Activated CD8-positive, alpha-beta memory T cell treated with anti-CD3 and anti-CD28 coated beads for 36 hours (primary cell): Measurements from ENCODE around the gene PYGM. TPM values are rescaled to one million over a fixed set of nuclear protein-coding genes. Genes with fewer than 3 reads are reported as not detected.

Experiments used
- CTCF ChIA-PET: fragments of 350-600 bp; sonication (Branson Sonifier 250); formaldehyde crosslinking; loops from one replicate; lab custom pipeline; 2021; ENCODE audit warnings: antibody characterized with exemption; lab: Charles Lee
- POLR2A ChIA-PET: fragments of 350-600 bp; sonication (Branson Sonifier 250); formaldehyde crosslinking; loops from one replicate; lab custom pipeline; 2021; ENCODE audit warnings: antibody characterized with exemption; lab: Charles Lee
- total RNA-seq, 2 experiments: library from RNA; stranded (reverse); gene quantifications; one replicate each; pipeline ENCODE4 v1.2.3, GENCODE V29; 2021

PYGM gene
- total RNA-seq, 2 experiments from 2014 or later, result 0.95 to 0.99 TPM

DNA sequence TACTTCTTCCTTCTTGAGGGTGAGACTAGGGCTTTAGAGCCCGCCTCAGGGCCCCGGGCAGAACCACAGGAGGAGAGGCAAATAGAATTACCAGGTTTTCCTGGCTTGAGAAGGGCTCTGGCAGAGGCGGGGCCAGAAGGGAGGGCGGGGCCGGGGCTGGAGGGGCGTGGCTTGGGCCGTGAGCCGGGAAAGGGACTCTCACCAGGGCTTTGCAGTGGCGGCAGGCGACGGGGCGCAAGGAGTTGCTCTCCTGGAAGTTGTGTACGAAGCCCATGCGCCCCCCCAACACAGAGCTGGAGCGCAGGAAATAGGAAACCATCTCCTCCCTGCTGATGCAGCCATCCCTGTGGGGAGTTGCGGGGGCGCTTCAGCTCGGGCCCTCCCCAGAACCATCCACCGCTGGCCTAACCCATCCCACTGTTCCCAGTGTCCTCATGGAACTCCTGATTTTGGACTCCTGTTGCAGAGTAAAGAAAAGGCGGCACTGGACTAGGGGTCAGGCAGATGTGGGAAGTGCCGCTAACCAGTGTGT, 29.9 kb downstream of the PYGM start:
- ChIA-PET POLR2A (no interaction called here), CTCF (no interaction called here)

- ChIA-PET POLR2A (no interaction called here), CTCF (no interaction called here)
Measured at GRCh38 chr11:64728757-64729365, 30.9 kb downstream of the PYGM start.

DNA sequence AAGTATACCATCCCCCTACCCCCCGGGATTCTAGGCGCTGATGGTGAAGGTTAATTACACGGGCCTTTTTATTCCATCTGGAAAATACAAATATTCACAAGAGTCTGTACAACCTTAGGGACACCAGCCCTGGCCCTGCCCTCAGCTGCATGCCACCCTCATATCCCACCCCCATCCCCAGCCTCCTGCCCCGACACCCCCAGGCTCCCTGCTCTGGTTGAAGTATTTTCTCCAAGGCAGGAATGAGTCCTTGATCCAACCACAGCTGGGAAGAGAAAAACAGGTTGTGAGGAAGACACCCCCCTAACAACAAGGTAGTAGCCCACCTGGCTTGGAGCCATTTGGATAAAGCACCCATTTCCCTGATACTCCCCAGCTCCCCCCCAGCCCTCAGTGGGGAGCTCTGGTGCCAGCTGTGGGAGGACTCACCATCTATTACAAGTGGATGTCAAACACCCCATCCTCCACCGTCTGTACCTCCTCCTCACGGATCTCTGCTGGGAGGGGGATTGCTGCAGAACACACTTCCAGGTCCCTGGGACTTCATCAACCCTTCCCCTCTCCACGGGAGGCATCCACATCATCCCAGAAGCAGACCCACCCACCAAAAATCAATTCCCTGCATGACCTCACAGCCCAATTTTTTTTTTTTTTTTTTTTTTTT, 32.8 kb downstream of the PYGM start:
- ChIA-PET CTCF (no interaction called here), POLR2A (no interaction called here)

DNA sequence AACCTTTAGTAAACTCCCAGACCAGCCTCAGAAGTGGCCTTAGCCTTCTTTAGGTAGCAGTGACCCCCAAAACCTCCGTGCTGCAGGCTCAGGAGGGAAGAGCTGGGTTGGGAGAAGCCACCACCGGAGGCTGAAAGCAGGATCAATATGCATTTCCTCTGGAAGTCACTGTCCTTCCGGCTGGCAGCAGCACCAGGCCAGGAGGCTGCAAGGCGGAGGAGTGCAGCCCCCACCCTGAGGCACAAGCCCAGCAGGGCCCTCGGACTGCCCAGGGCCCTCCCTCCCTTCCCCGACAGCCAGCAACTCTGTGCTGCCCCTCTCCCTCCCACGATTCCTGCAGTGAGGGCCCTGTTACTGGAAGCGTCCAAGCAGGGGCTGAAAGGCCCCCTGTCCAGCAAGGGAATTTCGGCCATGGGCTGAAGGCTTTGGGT, 33.5 kb downstream of the PYGM start:
- ChIA-PET POLR2A (no interaction called here), CTCF (interaction anchor here (0.9 to 1.5 kb wide), 2 partner anchors 16 to 37 kb away, joined by 4 to 7 read pairs; no protein-coding TSS in a partner anchor)

GRCh38 chr11:64724863-64725532, 34.8 kb downstream of the PYGM start:
- ChIA-PET POLR2A (no interaction called here), CTCF (interaction anchor here (0.6 to 1.5 kb wide), 4 partner anchors 16 to 36 kb away, joined by 3 to 7 read pairs (median 4); partner anchors contain the start of gene RASGRP2)

DNA sequence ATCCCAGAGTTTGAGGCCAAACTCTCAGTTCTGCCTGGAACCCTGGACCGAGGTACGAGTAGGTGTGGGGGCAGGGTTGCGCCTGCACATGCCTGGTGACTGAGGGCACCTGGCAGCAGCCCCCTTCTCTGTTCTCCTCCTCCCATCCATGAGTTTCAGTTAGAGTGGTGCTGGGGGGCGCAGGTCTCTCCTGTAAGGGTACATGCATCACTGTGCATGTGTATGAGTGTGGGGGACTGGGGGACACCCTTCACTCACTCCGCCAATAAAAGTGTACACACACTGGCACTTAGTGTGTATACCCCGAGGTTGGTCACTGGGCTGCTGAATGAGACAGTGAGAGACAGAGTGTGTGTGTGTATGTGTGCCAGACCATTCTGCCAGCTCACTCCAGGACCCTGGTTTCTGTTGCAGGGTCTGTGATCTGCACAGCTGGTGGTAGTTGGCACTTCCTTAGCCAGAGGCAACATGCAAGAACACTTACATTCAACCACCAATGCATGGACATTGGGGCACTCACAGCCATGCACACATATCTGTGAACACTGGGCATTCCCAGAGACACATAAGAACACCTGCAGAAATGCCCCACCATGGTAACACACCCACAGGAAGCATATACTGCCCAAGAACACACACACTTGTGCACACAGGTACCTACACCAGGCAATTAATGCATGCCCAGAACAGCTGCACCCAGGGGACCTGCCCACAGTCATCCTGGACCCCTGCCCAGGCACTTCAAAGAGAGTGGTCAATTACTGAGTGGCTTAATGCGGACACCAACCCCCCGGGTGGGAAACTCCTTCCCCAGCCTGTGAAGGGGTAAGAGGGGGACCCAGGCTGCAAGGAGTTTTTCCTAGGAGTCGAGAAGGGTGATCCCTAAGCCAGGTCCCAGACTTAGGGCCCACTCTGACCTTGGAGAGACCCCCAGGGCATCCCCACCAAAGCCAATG, 35.6 kb downstream of the PYGM start:
- ChIA-PET POLR2A (no interaction called here), CTCF (no interaction called here)

GRCh38 chr11:64723117-64723906, 36.5 kb downstream of the PYGM start, which contains the start of gene NRXN2:
Gene NRXN2 (minus strand): TSS chr11:64723197. CDS start chr11:64713699, 9,498 bp downstream.
- CTCF ChIA-PET, result no interaction called here
- POLR2A ChIA-PET, result interaction anchor here (0.6 kb wide), 1 partner anchor 37 kb away, joined by 7 read pairs; no protein-coding TSS in a partner anchor

DNA sequence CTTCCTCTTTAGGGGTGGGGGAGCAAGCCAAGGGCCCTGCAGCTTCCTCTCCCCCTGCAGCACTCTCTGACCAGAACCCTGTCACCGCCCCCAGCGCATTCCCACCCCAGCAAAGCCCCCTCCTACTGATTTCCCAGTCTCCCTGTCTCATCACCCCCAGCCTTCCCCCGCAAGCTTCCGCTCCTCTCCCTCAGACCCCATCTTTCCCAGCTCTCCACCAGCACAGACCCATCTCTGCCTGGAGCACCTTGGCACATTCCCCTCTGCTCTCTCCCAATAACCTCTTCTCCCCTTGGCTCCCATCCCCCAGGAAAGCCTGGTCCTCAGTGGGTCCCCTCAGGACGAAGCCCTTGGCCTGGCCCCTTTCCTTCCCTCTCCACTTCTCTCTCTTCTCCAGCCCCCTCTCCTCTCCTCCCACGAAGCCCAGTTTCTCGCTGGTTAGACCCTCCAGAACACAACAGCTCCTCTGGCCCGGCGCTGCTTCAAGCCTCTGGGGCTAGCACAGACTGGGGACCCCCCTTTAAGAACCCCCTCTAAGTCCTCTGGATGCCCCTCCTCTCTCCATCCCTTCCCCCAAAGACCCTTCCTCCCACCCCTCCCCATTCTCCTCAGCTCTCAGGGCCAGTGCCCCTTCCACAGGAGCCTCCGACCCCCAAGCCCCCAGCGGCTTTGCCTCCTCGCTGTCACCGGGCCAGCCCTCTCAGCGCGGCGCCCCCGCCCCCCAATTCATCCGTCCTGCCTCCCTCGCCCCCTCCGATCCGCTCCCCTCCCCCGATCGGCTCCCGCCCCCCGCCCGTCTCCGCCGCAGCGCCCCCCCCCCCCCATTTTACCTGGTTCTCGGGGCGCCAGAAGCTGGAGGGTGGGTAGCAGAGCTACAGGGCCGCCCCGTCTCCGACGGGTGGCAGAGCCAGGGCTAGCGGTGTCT, 37.4 kb downstream of the PYGM start:
- POLR2A ChIA-PET, result interaction anchor here (0.6 kb wide), 1 partner anchor 36 kb away, joined by 7 read pairs; no protein-coding TSS in a partner anchor
- CTCF ChIA-PET, result interaction anchor here (0.8 to 1.7 kb wide), 3 partner anchors 17 to 274 kb away, joined by 3 to 11 read pairs (median 3); no protein-coding TSS in a partner anchor

DNA sequence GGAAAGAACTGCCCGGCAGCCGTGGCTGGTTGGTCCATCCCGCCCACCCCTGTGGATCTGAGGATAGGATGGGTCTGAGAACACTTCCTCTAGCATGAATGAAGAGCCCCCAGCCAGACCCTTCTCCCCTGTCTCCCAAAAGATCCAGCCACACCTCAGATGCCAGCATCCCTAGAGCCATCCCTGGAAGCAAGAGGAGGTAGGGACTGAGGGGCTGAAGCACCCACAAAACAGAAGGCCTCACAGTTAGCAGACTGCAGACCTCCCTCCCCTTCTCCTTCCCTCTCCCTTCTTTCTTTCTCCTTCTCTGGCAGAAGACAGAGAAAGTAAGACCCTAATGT, 38.4 kb downstream of the PYGM start:
- POLR2A ChIA-PET, result no interaction called here

DNA sequence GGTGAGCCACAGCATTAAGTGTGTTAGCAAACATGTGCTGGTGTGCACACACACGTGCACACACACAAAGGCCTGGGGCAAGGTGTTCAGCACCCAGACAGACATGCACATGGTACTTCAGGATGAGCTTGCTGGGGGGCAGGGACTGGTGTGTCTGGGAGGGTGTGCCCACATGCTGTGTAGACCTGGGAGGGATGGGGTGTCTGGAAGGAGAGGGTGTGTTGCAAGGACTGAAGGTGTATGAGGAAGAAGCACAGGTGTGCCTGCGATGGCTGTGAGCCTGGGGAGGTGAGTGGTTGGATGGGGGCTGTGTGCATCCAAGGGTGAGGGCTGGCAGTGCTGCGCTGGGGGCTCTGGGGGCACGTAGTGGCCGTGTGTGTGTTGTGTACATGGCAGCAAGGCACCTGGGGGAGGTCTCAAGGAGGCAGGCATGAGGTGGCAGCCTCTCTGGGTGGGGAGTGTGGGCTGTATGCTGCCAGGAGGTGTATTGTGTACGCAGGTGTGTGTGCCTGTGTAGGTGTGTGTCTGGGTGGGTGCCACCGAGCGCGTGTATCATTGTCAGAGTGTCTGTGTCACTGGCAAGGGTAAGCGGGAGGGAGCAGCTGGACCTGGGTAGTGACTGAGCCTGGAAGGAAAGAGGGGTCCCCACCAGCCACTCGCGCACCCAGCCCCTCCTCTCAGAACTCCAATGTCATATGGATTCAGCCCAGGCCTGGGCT, 39.0 kb downstream of the PYGM start:
- CTCF ChIA-PET, result no interaction called here
- POLR2A ChIA-PET, result no interaction called here

More for the DNA sequence above, 38.4 kb downstream of the PYGM start:
- CTCF ChIA-PET, result interaction anchor here (1.0 to 1.7 kb wide), 2 partner anchors 33 to 272 kb away, joined by 3 to 11 read pairs; no protein-coding TSS in a partner anchor

DNA sequence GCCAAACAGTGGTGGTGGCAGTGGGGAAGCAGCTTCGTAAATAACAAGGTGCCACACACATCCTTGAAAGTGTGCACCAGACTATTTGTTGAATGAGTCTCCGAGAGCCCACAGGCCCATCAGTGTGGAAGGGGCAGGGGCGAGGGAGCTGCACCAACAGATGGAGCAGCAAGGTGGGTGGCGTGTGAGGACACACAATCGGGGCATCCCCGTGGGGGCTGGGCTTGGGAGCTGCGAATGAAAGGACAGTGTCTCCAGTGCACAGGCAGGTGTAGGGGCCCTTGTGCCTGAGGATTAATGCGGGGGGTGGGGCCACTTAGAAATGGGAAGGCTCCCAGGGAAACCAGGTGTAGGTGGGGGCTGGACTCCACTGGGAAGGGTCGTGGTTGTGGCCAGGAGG, 39.6 kb downstream of the PYGM start:
- POLR2A ChIA-PET, result no interaction called here
- CTCF ChIA-PET, result no interaction called here

- POLR2A ChIA-PET, result no interaction called here
Measured at GRCh38 chr11:64719406-64719805, 40.4 kb downstream of the PYGM start.

DNA sequence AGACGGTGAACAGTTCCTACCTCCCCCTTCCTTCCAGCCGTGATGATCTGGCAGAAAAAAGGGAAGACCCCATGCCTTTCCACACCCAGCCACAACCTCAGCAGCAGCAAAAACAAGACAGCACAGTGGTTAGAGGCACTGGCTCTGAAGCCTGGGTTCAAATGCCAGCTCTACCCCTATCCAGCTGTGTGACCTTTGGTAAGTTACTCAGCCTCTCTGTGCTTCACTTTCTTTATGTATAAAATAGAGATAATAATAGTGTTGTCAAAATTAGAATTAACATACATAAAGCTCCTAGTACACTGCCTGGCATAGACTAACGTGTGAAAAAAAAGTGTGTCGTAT, 41.0 kb downstream of the PYGM start:
- ChIA-PET POLR2A (no interaction called here), CTCF (no interaction called here)

More at GRCh38 chr11:64719406-64719805, 40.4 kb downstream of the PYGM start:
- CTCF ChIA-PET, result no interaction called here

DNA sequence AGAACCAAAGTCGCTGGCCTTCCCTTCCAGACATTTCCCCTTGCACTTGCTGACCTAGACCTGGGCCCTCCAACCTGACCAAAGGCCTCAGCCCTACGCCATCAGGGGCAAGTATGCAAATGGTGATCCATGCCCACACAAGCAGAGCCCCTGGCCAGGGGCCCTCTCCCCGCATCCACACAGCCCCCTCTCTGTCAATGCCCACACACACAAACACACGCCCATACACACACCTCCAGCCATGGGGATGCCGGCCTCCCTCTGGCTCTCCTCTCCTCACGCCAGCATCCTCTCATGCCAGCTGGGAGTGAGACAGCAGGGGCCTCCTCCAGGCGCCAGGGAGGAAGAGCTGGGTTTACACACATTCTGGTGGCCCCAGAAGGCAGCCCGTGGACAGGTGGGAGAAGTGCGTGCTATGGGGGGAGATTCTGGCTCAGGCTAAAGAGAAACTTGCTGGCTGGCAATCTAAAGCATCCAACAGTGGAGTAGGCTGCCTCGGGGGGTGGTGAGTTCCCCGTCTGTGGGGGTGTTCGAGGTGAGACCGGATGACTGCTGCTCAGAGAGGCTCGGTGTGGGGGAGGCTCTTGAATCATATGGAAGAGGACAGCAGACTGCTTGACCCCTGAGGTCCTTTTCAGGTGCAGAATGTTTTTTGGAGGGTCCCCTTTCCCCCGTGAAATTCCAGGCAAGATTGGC, 41.5 kb downstream of the PYGM start:
- POLR2A ChIA-PET, result no interaction called here

GRCh38 chr11:64717268-64717578, 42.6 kb downstream of the PYGM start:
- CTCF ChIA-PET, result interaction anchor here (0.9 to 1.1 kb wide), 2 partner anchors 29 to 66 kb away, joined by 3 read pairs; no protein-coding TSS in a partner anchor
- POLR2A ChIA-PET, result no interaction called here

More for the DNA sequence above, 41.5 kb downstream of the PYGM start:
- CTCF ChIA-PET, result interaction anchor here (0.8 to 1.1 kb wide), 2 partner anchors 30 to 67 kb away, joined by 3 read pairs; no protein-coding TSS in a partner anchor
